IMR-90 (cell line): ENCODE measurements around the gene SCN1B. TPM values are rescaled to one million over a fixed set of nuclear protein-coding genes. Genes with fewer than 3 reads are reported as not detected.

Source experiments
- ATAC-seq: fragments of 200-7000 bp; cut with Tn5 transposase; 2 replicates; pipeline ENCODE4 v1.9.1; 2020; ENCODE audit warnings: low read depth, mild to moderate bottlenecking, moderate library complexity
- BruUV-seq: library from RNA; stranded (reverse); fragments of 400-500 nt; replicated peaks from 2 replicates; lab custom pipeline; 2021; lab: Mats Ljungman, UMichigan
- CTCF ChIA-PET: fragments of 300-600 bp; formaldehyde crosslinking; extraction: SDS; loops from one replicate; lab custom pipeline; 2021; ENCODE audit warnings: antibody characterized with exemption; lab: Yijun Ruan, JAX
- POLR2A ChIA-PET: fragments of 300-600 bp; sonication (Branson Sonifier 250); formaldehyde crosslinking; loops from one replicate; lab custom pipeline; 2022; ENCODE audit warnings: antibody characterized with exemption; ENCODE audit not compliant: unreplicated experiment; lab: Charles Lee
- DNase-seq: peaks from one replicate; pipeline ENCODE4 v3.0.0; 2013
- H2AFZ ChIP-seq: replicated peaks from 2 replicates; pipeline ENCODE3; 2013; ENCODE audit warnings: low read length, mild to moderate bottlenecking; ENCODE audit not compliant: poor library complexity
- H2AK5ac ChIP-seq: 2 replicates; pipeline ENCODE4 v1.6.1; 2013; ENCODE audit warnings: low read depth, low read length, inconsistent platforms
- H2AK9ac ChIP-seq: replicated peaks from 2 replicates; pipeline ENCODE3; 2013; ENCODE audit warnings: mild to moderate bottlenecking, low read depth, low read length, moderate library complexity; ENCODE audit not compliant: poor library complexity
- H2BK120ac ChIP-seq: 2 replicates; pipeline ENCODE4 v1.6.1; 2013; ENCODE audit warnings: low read depth, low read length, inconsistent platforms
- H2BK15ac ChIP-seq: 3 replicates; pipeline ENCODE4 v1.6.1; 2013; ENCODE audit warnings: low read depth, low read length, inconsistent platforms
- H2BK20ac ChIP-seq: 2 replicates; pipeline ENCODE4 v1.6.1; 2013; ENCODE audit warnings: low read depth, mild to moderate bottlenecking, inconsistent platforms, low read length, moderate library complexity
- H2BK5ac ChIP-seq: 2 replicates; pipeline ENCODE4 v1.6.1; 2013; ENCODE audit warnings: mild to moderate bottlenecking, low read depth, low read length, inconsistent platforms; ENCODE audit not compliant: poor library complexity, severe bottlenecking
- H3K14ac ChIP-seq: replicated peaks from 2 replicates; pipeline ENCODE4 v1.6.1; 2013; ENCODE audit warnings: low read depth, low read length, inconsistent platforms
- H3K18ac ChIP-seq: 2 replicates; pipeline ENCODE4 v1.6.1; 2013; ENCODE audit warnings: low read depth, low read length, control low read depth
- H3K23ac ChIP-seq: 2 replicates; pipeline ENCODE4 v1.6.1; 2013; ENCODE audit warnings: low read depth, low read length, inconsistent platforms
- H3K27ac ChIP-seq: 2 replicates; pipeline ENCODE4 v1.5.1; 2013; ENCODE audit warnings: mild to moderate bottlenecking, control low read depth, low read length; ENCODE audit not compliant: insufficient read depth
- H3K27me3 ChIP-seq: 2 replicates; pipeline ENCODE4 v1.6.1; 2013; ENCODE audit warnings: low read length; ENCODE audit not compliant: control insufficient read depth, insufficient read depth
- H3K36me3 ChIP-seq: 2 replicates; pipeline ENCODE4 v1.6.1; 2013; ENCODE audit warnings: low read length, mixed read lengths; ENCODE audit not compliant: control insufficient read depth, insufficient read depth
- H3K4ac ChIP-seq: 2 replicates; pipeline ENCODE4 v1.6.1; 2013; ENCODE audit warnings: low read depth, low read length, inconsistent platforms
- H3K4me1 ChIP-seq: 2 replicates; pipeline ENCODE4 v1.6.1; 2013; ENCODE audit warnings: low read length, mixed read lengths; ENCODE audit not compliant: control insufficient read depth, insufficient read depth
- H3K4me2 ChIP-seq: 2 replicates; pipeline ENCODE4 v1.6.1; 2013; ENCODE audit warnings: low read depth, mild to moderate bottlenecking, control low read depth, low read length, moderate library complexity
- H3K4me3 ChIP-seq: 2 replicates; pipeline ENCODE4 v1.5.1; 2013; ENCODE audit warnings: low read depth, mild to moderate bottlenecking, control low read depth, low read length, moderate library complexity; ENCODE audit not compliant: insufficient read depth
- H3K56ac ChIP-seq: 2 replicates; pipeline ENCODE4 v1.6.1; 2013; ENCODE audit warnings: low read length, inconsistent platforms; ENCODE audit not compliant: insufficient read depth; ENCODE audit errors: extremely low read depth
- H3K79me1 ChIP-seq, 2 experiments: 2 replicates each; pipeline ENCODE4 v1.6.1; 2013; ENCODE audit warnings: low read length in 2 of 2, inconsistent platforms in 1 of 2, low read depth in 1 of 2
- H3K9ac ChIP-seq: 2 replicates; pipeline ENCODE4 v1.6.1; 2013; ENCODE audit warnings: low read depth, low read length, control low read depth
- H3K9me1 ChIP-seq: 2 replicates; pipeline ENCODE4 v1.6.1; 2013; ENCODE audit warnings: low read length, inconsistent platforms; ENCODE audit not compliant: insufficient read depth
- H3K9me3 ChIP-seq: 2 replicates; pipeline ENCODE4 v1.6.1; 2013; ENCODE audit warnings: low read length; ENCODE audit not compliant: control insufficient read depth, insufficient read depth
- H4K20me1 ChIP-seq: 2 replicates; pipeline ENCODE4 v1.6.1; 2013; ENCODE audit warnings: low read length, inconsistent platforms; ENCODE audit not compliant: insufficient read depth
- H4K5ac ChIP-seq: 2 replicates; pipeline ENCODE4 v1.6.1; 2013; ENCODE audit warnings: mild to moderate bottlenecking, low read depth, low read length, control low read depth
- H4K8ac ChIP-seq, 2 experiments: 2 replicates each; pipeline ENCODE4 v1.6.1; 2013; ENCODE audit warnings: low read depth in 2 of 2, low read length in 2 of 2, control low read depth in 1 of 2, inconsistent platforms in 1 of 2
- H4K91ac ChIP-seq: 2 replicates; pipeline ENCODE4 v1.6.1; 2013; ENCODE audit warnings: low read depth, low read length, inconsistent platforms; ENCODE audit not compliant: insufficient read depth
- BHLHE40 ChIP-seq: fragments of 150-350 bp; IDR thresholded peaks from 2 replicates; pipeline ENCODE4 v1.6.1; 2016; ENCODE audit warnings: mild to moderate bottlenecking, low read depth, low read length
- CEBPB ChIP-seq: IDR thresholded peaks from 2 replicates; pipeline ENCODE4 v1.6.1; 2012; ENCODE audit warnings: low read depth, low read length, improper control_type of control experiment
- CHD1 ChIP-seq: IDR thresholded peaks from 2 replicates; pipeline ENCODE4 v1.6.1; 2012; ENCODE audit warnings: low read depth, low read length, improper control_type of control experiment
- CTCF ChIP-seq: conservative IDR thresholded peaks from 2 replicates; pipeline ENCODE4 v1.5.1; 2012; ENCODE audit warnings: mild to moderate bottlenecking, low read depth, low read length, improper control_type of control experiment
- ELK1 ChIP-seq: fragments of 150-350 bp; IDR thresholded peaks from 2 replicates; pipeline ENCODE4 v1.6.1; 2016; ENCODE audit warnings: low read depth, mild to moderate bottlenecking, low read length, moderate library complexity, borderline replicate concordance
- FOS ChIP-seq: fragments of 150-350 bp; IDR thresholded peaks from 2 replicates; pipeline ENCODE4 v1.6.1; 2016; ENCODE audit warnings: low read depth, low read length
- MAFK ChIP-seq: IDR thresholded peaks from 2 replicates; pipeline ENCODE4 v1.6.1; 2012; ENCODE audit warnings: low read depth, low read length, improper control_type of control experiment
- MAZ ChIP-seq: IDR thresholded peaks from 2 replicates; pipeline ENCODE4 v1.6.1; 2012; ENCODE audit warnings: low read depth, mild to moderate bottlenecking, low read length, improper control_type of control experiment, moderate library complexity, borderline replicate concordance
- MXI1 ChIP-seq: IDR thresholded peaks from 2 replicates; pipeline ENCODE4 v1.6.1; 2012; ENCODE audit warnings: low read depth, mild to moderate bottlenecking, low read length, moderate library complexity, borderline replicate concordance
- NFE2L2 ChIP-seq: fragments of 150-350 bp; IDR thresholded peaks from 2 replicates; pipeline ENCODE4 v1.6.1; 2016; ENCODE audit warnings: low read depth, mild to moderate bottlenecking, low read length
- POLR2A ChIP-seq: IDR thresholded peaks from 2 replicates; pipeline ENCODE4 v1.6.1; 2012; ENCODE audit warnings: mild to moderate bottlenecking, low read depth, low read length
- RAD21 ChIP-seq: IDR thresholded peaks from 2 replicates; pipeline ENCODE4 v1.6.1; 2012; ENCODE audit warnings: low read length, improper control_type of control experiment
- RCOR1 ChIP-seq: IDR thresholded peaks from 2 replicates; pipeline ENCODE4 v1.6.1; 2012; ENCODE audit warnings: mild to moderate bottlenecking, low read length, improper control_type of control experiment; ENCODE audit not compliant: insufficient replicate concordance
- SMC3 ChIP-seq: fragments of 150-350 bp; IDR thresholded peaks from 2 replicates; pipeline ENCODE4 v1.6.1; 2016; ENCODE audit warnings: low read depth, mild to moderate bottlenecking, antibody characterized with exemption, low read length, moderate library complexity
- USF2 ChIP-seq: fragments of 150-350 bp; IDR thresholded peaks from 2 replicates; pipeline ENCODE4 v1.6.1; 2017; ENCODE audit warnings: mild to moderate bottlenecking, antibody characterized with exemption, low read length, low read depth
- WGBS, 2 experiments: methylation state at CpG; one replicate each; pipeline versions ENCODE4 v1.1.5 to v1.1.7; 2013; ENCODE audit warnings: missing lambda C conversion rate in 2 of 2; ENCODE audit not compliant: insufficient read length in 1 of 2; ENCODE audit errors: extremely low coverage in 2 of 2; 5-methylcytosine and 5-hydroxymethylcytosine counted together
- dilution Hi-C: fragments of 300-500 bp; cut with HindIII; formaldehyde crosslinking; loops from one replicate; pipeline ENCODE4 v1.14.3; 2018; ENCODE audit warnings: low sequenced_read_pairs; ENCODE audit not compliant: unreplicated experiment
- in situ Hi-C: fragments of 300-500 bp; cut with MboI; formaldehyde crosslinking; loops from 3 replicates; pipeline ENCODE4 v1.14.3; 2019; ENCODE audit warnings: low sequenced_read_pairs, inconsistent platforms, mixed read lengths
- intact Hi-C: fragments of 100-400 bp; cut with micrococcal nuclease; formaldehyde crosslinking; loops from 2 replicates; pipeline ENCODE4 v1.10.0; 2022
- polyA plus RNA-seq, 3 experiments: library from polyadenylated mRNA; depleted of rRNA; stranded (reverse); fragments of >200 nt; gene quantifications; 2 replicates each; pipeline ENCODE4 v1.2.3, GENCODE V29; 2012; ENCODE audit warnings: low replicate concordance in 1 of 3
- total RNA-seq: library from RNA; depleted of rRNA; stranded (reverse); fragments of >200 nt; gene quantifications from 2 replicates; pipeline ENCODE4 v1.2.3, GENCODE V29; 2012

SCN1B gene
- total and polyA plus RNA-seq, 2 of the 4 experiments (the other 2 are of a cell fraction) = 2.0 to 9.6 TPM

- H3K36me3 ChIP-seq = no peaks in the 10 kb centered on the region
- no peak overlapping the region for H2AK9ac ChIP-seq
- no peak overlapping the region for H2BK20ac ChIP-seq
- H3K4me2 ChIP-seq = no peak overlapping the region
- H3K27me3 ChIP-seq = peaks cover 3% of the 10 kb centered on the region; the same call in 1 of the 2 replicates
- no peak overlapping the region for H4K8ac ChIP-seq
- ATAC-seq = no peak
- in situ Hi-C loops = no loop called here
- no peak for TF ChIP-seq RAD21
- TF ChIP-seq USF2 = no peak
- TF ChIP-seq NFE2L2 = no peak
- no peak for TF ChIP-seq MAZ
- no peak for TF ChIP-seq POLR2A
- TF ChIP-seq MXI1 = no peak
- no peak for TF ChIP-seq FOS
- TF ChIP-seq BHLHE40 = no peak
- no peak for TF ChIP-seq ELK1
- TF ChIP-seq MAFK = no peak
- TF ChIP-seq CEBPB = no peak
- TF ChIP-seq CTCF = no peak
- no peak for TF ChIP-seq CHD1
- TF ChIP-seq SMC3 = no peak
- TF ChIP-seq RCOR1 = no peak
- ChIA-PET CTCF (interaction anchor here (1.1 kb wide), 1 partner anchor 26 kb away, joined by 3 read pairs; no protein-coding TSS in a partner anchor), POLR2A (no interaction called here)
- no TSS peak for BruUV-seq
- no peak overlapping the region for H3K23ac ChIP-seq
- no peaks in the 10 kb centered on the region for H4K20me1 ChIP-seq
- H3K4me1 ChIP-seq = peaks cover 4% of the 10 kb centered on the region
- H2AK5ac ChIP-seq = no peak overlapping the region
- H3K4me3 ChIP-seq = no peak overlapping the region
- no peak overlapping the region for H3K27ac ChIP-seq
- no peak overlapping the region for H2AFZ ChIP-seq
- H4K91ac ChIP-seq = no peak overlapping the region
- no peak overlapping the region for H3K4ac ChIP-seq
- H3K79me1 ChIP-seq = no peaks in the 10 kb centered on the region
- 75% methylated on average over 2 of the region's 3 CpGs; no CpG with 5 or more reads in 1 of the 2 experiments for WGBS, 2 experiments
- H3K9me3 ChIP-seq = peaks cover 7% of the 10 kb centered on the region
- dilution Hi-C loops = no loop called here
- no peak for DNase-seq
- H3K9ac ChIP-seq = no peak overlapping the region
- H3K56ac ChIP-seq = no peak overlapping the region
- no peak overlapping the region for H3K14ac ChIP-seq
- H2BK15ac ChIP-seq = no peak overlapping the region
- no peak overlapping the region for H2BK5ac ChIP-seq
- no peak overlapping the region for H3K18ac ChIP-seq
- intact Hi-C loops = no loop called here
- H4K5ac ChIP-seq = no peak overlapping the region
- H3K9me1 ChIP-seq = no peaks in the 10 kb centered on the region
- H2BK120ac ChIP-seq = no peak overlapping the region
Measured at GRCh38 chr19:35070471-35070870, 40.2 kb downstream of the SCN1B start.
